MG63 (cell line): Measurements from ENCODE around the gene FLYWCH1. TPM values are rescaled to one million over a fixed set of nuclear protein-coding genes. Genes with fewer than 3 reads are reported as not detected.
A peak's percentile ranks its signal among the peaks of the same experiment; 100 is the strongest.
"Not testable (repeated sequence)": the region's sequence is repeated elsewhere in the genome, so short reads cannot be mapped to it uniquely, and the experiment has no call there.

ENCODE experiments used
- DNase-seq: peaks from one replicate; pipeline ENCODE4 v3.0.0-alpha.2; 2020
- H3K27me3 ChIP-seq: fragments of 250-450 bp; sonication (Bioruptor Pico); 2 replicates; pipeline ENCODE4 v1.5.1; 2020; ENCODE audit warnings: mild to moderate bottlenecking, moderate library complexity
- H3K36me3 ChIP-seq: fragments of 250-450 bp; sonication (Bioruptor Pico); 2 replicates; pipeline ENCODE4 v1.5.1; 2020; ENCODE audit warnings: mild to moderate bottlenecking, moderate library complexity
- H3K4me3 ChIP-seq: fragments of 250-450 bp; sonication (Bioruptor Pico); 2 replicates; pipeline ENCODE4 v1.5.1; 2020; ENCODE audit warnings: mild to moderate bottlenecking, moderate library complexity
- H3K9me3 ChIP-seq: fragments of 250-450 bp; sonication (Bioruptor Pico); 2 replicates; pipeline ENCODE4 v1.5.1; 2020; ENCODE audit warnings: mild to moderate bottlenecking, moderate library complexity
- total RNA-seq: library from RNA; depleted of rRNA; stranded (reverse); fragments of >200 nt; shearing (Covaris generic); gene quantifications from 2 replicates; pipeline ENCODE4 v1.2.3, GENCODE V29; 2014; ENCODE audit warnings: low replicate concordance

Gene FLYWCH1
- total RNA-seq, 1 experiment from 2014 or later: 112 TPM

GRCh38 chr16:2914233-2914632 is 2.5 kb downstream of the FLYWCH1 start:
- Histone ChIP-seq H3K4me3 (no peak overlapping the region), H3K27me3 (no peaks in the 10 kb centered on the region), H3K36me3 (peaks cover 51% of the 10 kb centered on the region), H3K9me3 (no peaks in the 10 kb centered on the region)
- DNase-seq: no peak

GRCh38 chr16:2915196-2915929 is 3.6 kb downstream of the FLYWCH1 start:
- H3K9me3 ChIP-seq: no peaks in the 10 kb centered on the region
- no peaks in the 10 kb centered on the region for H3K27me3 ChIP-seq
- H3K4me3 ChIP-seq: no peak overlapping the region
- peak; percentile 80 for DNase-seq
- peaks cover 61% of the 10 kb centered on the region for H3K36me3 ChIP-seq

- Histone ChIP-seq H3K27me3 (no peaks in the 10 kb centered on the region), H3K4me3 (no peak overlapping the region), H3K9me3 (no peaks in the 10 kb centered on the region), H3K36me3 (peaks cover 80% of the 10 kb centered on the region)
- DNase-seq: peak; percentile 80
Measured at GRCh38 chr16:2919511-2920255, 8.0 kb downstream of the FLYWCH1 start.

- Histone ChIP-seq H3K9me3 (peaks cover 5% of the 10 kb centered on the region; the same call in 1 of the 2 replicates), H3K27me3 (no peaks in the 10 kb centered on the region), H3K36me3 (peaks cover 66% of the 10 kb centered on the region), H3K4me3 (no peak overlapping the region)
- DNase-seq: no peak
Measured at GRCh38 chr16:2923481-2923880, 11.8 kb downstream of the FLYWCH1 start.

GRCh38 chr16:2924901-2925755 is 13.4 kb downstream of the FLYWCH1 start:
- Histone ChIP-seq H3K9me3 (peaks cover 5% of the 10 kb centered on the region; the same call in 1 of the 2 replicates), H3K36me3 (peaks cover 65% of the 10 kb centered on the region), H3K27me3 (no peaks in the 10 kb centered on the region), H3K4me3 (no peak overlapping the region)
- no peak for DNase-seq

GRCh38 chr16:2925951-2926649 is 14.4 kb downstream of the FLYWCH1 start:
- Histone ChIP-seq H3K27me3 (no peaks in the 10 kb centered on the region), H3K9me3 (peaks cover 5% of the 10 kb centered on the region; the same call in 1 of the 2 replicates)
- DNase-seq: no peak

GRCh38 chr16:2926650-2926999 is 14.9 kb downstream of the FLYWCH1 start:
- DNase-seq: no peak
- Histone ChIP-seq H3K27me3 (no peaks in the 10 kb centered on the region), H3K9me3 (peaks cover 5% of the 10 kb centered on the region; the same call in 1 of the 2 replicates), H3K36me3 (peaks cover 67% of the 10 kb centered on the region), H3K4me3 (peak overlapping the region; percentile 11; the same call in 1 of the 2 replicates)

More at GRCh38 chr16:2925951-2926649, 14.4 kb downstream of the FLYWCH1 start:
- Histone ChIP-seq H3K4me3 (no peak overlapping the region), H3K36me3 (peaks cover 67% of the 10 kb centered on the region)

GRCh38 chr16:2927010-2927646 is 15.4 kb downstream of the FLYWCH1 start:
- Histone ChIP-seq H3K9me3 (peaks cover 5% of the 10 kb centered on the region; the same call in 1 of the 2 replicates), H3K36me3 (peaks cover 64% of the 10 kb centered on the region), H3K27me3 (no peaks in the 10 kb centered on the region), H3K4me3 (peak overlapping the region; percentile 11; the same call in 1 of the 2 replicates)
- peak; percentile 79 for DNase-seq

- not testable (repeated sequence) for H3K9me3 ChIP-seq, DNase-seq, H3K4me3 ChIP-seq, H3K27me3 ChIP-seq
- H3K36me3 ChIP-seq: peaks cover 60% of the 10 kb centered on the region
Measured at GRCh38 chr16:2928151-2928550, 16.4 kb downstream of the FLYWCH1 start.

- no peak for DNase-seq
- Histone ChIP-seq H3K9me3 (peaks cover 5% of the 10 kb centered on the region; the same call in 1 of the 2 replicates), H3K27me3 (no peaks in the 10 kb centered on the region), H3K4me3 (no peak overlapping the region), H3K36me3 (peaks cover 61% of the 10 kb centered on the region)
Measured at GRCh38 chr16:2928796-2929195, 17.1 kb downstream of the FLYWCH1 start.

GRCh38 chr16:2929693-2930092 is 18.0 kb downstream of the FLYWCH1 start:
- H3K27me3 ChIP-seq: no peaks in the 10 kb centered on the region
- peaks cover 61% of the 10 kb centered on the region for H3K36me3 ChIP-seq
- H3K9me3 ChIP-seq: peaks cover 5% of the 10 kb centered on the region; the same call in 1 of the 2 replicates
- H3K4me3 ChIP-seq: no peak overlapping the region
- DNase-seq: no peak

- Histone ChIP-seq H3K36me3 (peaks cover 58% of the 10 kb centered on the region), H3K9me3 (peaks cover 5% of the 10 kb centered on the region; the same call in 1 of the 2 replicates), H3K27me3 (no peaks in the 10 kb centered on the region), H3K4me3 (no peak overlapping the region)
- no peak for DNase-seq
Measured at GRCh38 chr16:2930236-2930635, 18.5 kb downstream of the FLYWCH1 start.

GRCh38 chr16:2931231-2931914 is 19.6 kb downstream of the FLYWCH1 start:
- H3K36me3 ChIP-seq: peaks cover 65% of the 10 kb centered on the region
- not testable (repeated sequence) for DNase-seq, H3K9me3 ChIP-seq, H3K4me3 ChIP-seq, H3K27me3 ChIP-seq

- Histone ChIP-seq H3K36me3 (peaks cover 72% of the 10 kb centered on the region), H3K4me3 (no peak overlapping the region), H3K27me3 (no peaks in the 10 kb centered on the region), H3K9me3 (no peaks in the 10 kb centered on the region)
- no peak for DNase-seq
Measured at GRCh38 chr16:2933136-2933535, 21.4 kb downstream of the FLYWCH1 start.

- DNase-seq: no peak
- H3K36me3 ChIP-seq: peaks cover 70% of the 10 kb centered on the region
- H3K27me3 ChIP-seq: no peaks in the 10 kb centered on the region
- H3K4me3 ChIP-seq: no peak overlapping the region
- no peaks in the 10 kb centered on the region for H3K9me3 ChIP-seq
Measured at GRCh38 chr16:2933701-2934100, 22.0 kb downstream of the FLYWCH1 start.
